ENCODE results near the gene FAM13C. TPM values are rescaled to one million over a fixed set of nuclear protein-coding genes. Genes with fewer than 3 reads are reported as not detected.
A peak's percentile ranks its signal among the peaks of the same experiment; 100 is the strongest.

The FAM13C gene
- total and polyA plus RNA-seq, 2 of the 13 experiments (the other 11 are each of a cell fraction or from before 2014, with no cell fraction given), result 0.07 to 0.26 TPM

- TF ChIP-seq ZNF20 (CRISPR knock-in tag; IDR thresholded peaks at IDR 0.05), result no peak
- TF ChIP-seq, protein P1, sequence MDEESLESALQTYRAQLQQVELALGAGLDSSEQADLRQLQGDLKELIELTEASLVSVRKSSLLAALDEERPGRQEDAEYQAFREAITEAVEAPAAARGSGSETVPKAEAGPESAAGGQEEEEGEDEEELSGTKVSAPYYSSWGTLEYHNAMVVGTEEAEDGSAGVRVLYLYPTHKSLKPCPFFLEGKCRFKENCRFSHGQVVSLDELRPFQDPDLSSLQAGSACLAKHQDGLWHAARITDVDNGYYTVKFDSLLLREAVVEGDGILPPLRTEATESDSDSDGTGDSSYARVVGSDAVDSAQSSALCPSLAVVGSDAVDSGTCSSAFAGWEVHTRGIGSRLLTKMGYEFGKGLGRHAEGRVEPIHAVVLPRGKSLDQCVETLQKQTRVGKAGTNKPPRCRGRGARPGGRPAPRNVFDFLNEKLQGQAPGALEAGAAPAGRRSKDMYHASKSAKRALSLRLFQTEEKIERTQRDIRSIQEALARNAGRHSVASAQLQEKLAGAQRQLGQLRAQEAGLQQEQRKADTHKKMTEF (CRISPR knock-in tag; IDR thresholded peaks at IDR 0.05), result peak; percentile 56; the same call in 1 of the 2 replicates
- TF ChIP-seq NFE2L1 (CRISPR knock-in tag; IDR thresholded peaks at IDR 0.05; ENCODE audit: borderline replicate concordance), result no peak
- TF ChIP-seq GABPB1 (CRISPR knock-in tag; IDR thresholded peaks at IDR 0.05), result no peak
- no peak for TF ChIP-seq HNF1B (CRISPR knock-in tag; IDR thresholded peaks at IDR 0.05)
- no peak for TF ChIP-seq XRCC5 (optimal IDR thresholded peaks at IDR 0.05; ENCODE audit: low read length)
- TF ChIP-seq REST (IDR thresholded peaks at IDR 0.05; ENCODE audit: borderline replicate concordance in 1 of 2, low read depth in 1 of 2, low read length in 2 of 2), result no peak
- no peak for TF ChIP-seq PATZ1 (CRISPR knock-in tag; IDR thresholded peaks at IDR 0.05)
- TF ChIP-seq, protein P2, sequence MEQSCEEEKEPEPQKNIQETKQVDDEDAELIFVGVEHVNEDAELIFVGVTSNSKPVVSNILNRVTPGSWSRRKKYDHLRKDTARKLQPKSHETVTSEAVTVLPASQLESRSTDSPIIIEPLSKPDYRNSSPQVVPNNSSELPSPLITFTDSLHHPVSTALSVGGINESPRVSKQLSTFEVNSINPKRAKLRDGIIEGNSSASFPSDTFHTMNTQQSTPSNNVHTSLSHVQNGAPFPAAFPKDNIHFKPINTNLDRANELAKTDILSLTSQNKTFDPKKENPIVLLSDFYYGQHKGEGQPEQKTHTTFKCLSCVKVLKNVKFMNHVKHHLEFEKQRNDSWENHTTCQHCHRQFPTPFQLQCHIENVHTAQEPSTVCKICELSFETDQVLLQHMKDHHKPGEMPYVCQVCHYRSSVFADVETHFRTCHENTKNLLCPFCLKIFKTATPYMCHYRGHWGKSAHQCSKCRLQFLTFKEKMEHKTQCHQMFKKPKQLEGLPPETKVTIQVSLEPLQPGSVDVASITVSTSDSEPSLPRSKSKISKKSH (CRISPR knock-in tag; IDR thresholded peaks at IDR 0.05; ENCODE audit: borderline replicate concordance), result no peak
- TF ChIP-seq BRF2 (CRISPR knock-in tag; IDR thresholded peaks at IDR 0.05), result no peak
- TF ChIP-seq HNRNPLL (IDR thresholded peaks at IDR 0.05; ENCODE audit: low read depth, low read length, poor library complexity, severe bottlenecking), result no peak
- TF ChIP-seq, protein P3, sequence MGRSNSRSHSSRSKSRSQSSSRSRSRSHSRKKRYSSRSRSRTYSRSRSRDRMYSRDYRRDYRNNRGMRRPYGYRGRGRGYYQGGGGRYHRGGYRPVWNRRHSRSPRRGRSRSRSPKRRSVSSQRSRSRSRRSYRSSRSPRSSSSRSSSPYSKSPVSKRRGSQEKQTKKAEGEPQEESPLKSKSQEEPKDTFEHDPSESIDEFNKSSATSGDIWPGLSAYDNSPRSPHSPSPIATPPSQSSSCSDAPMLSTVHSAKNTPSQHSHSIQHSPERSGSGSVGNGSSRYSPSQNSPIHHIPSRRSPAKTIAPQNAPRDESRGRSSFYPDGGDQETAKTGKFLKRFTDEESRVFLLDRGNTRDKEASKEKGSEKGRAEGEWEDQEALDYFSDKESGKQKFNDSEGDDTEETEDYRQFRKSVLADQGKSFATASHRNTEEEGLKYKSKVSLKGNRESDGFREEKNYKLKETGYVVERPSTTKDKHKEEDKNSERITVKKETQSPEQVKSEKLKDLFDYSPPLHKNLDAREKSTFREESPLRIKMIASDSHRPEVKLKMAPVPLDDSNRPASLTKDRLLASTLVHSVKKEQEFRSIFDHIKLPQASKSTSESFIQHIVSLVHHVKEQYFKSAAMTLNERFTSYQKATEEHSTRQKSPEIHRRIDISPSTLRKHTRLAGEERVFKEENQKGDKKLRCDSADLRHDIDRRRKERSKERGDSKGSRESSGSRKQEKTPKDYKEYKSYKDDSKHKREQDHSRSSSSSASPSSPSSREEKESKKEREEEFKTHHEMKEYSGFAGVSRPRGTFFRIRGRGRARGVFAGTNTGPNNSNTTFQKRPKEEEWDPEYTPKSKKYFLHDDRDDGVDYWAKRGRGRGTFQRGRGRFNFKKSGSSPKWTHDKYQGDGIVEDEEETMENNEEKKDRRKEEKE (IDR thresholded peaks at IDR 0.05), result no peak
- TF ChIP-seq ZSCAN9 (CRISPR knock-in tag; IDR thresholded peaks at IDR 0.05; ENCODE audit: borderline replicate concordance), result no peak
- no peak for TF ChIP-seq PRPF4 (IDR thresholded peaks at IDR 0.05; ENCODE audit: low read depth, low read length, poor library complexity, severe bottlenecking)
Observed at GRCh38 chr10:59323036-59323459, 39.3 kb downstream of the FAM13C start (continued).

Data from HepG2 (cell line).